H1 (cell line): ENCODE measurements around the gene NUMB. TPM values are rescaled to one million over a fixed set of nuclear protein-coding genes. Genes with fewer than 3 reads are reported as not detected.

ENCODE experiments used
- CTCF ChIA-PET: fragments of 300-600 bp; sonication (Branson Sonifier 250); formaldehyde crosslinking; loops from one replicate; lab custom pipeline; 2021; ENCODE audit not compliant: partially characterized antibody; lab: Charles Lee
- POLR2A ChIA-PET: fragments of 300-600 bp; sonication (Branson Sonifier 250); formaldehyde crosslinking; loops from one replicate; lab custom pipeline; 2021; ENCODE audit warnings: inconsistent platforms; ENCODE audit not compliant: partially characterized antibody; lab: Charles Lee
- DNase-seq, 2 experiments: peaks; one replicate each; pipeline versions ENCODE4 v3.0.0 to v3.0.0-alpha.2; 2010 to 2022; ENCODE audit warnings: low spot score in 2 of 2, low read depth in 1 of 2, mixed read lengths in 1 of 2
- FAIRE-seq: peaks from 2 replicates; lab custom pipeline; 2011; peaks lifted over from hg19 to GRCh38; lab: Jason Lieb, UNC
- H2AFZ ChIP-seq: 2 replicates; pipeline ENCODE4 v1.8.1; 2012; ENCODE audit warnings: low read length, inconsistent platforms
- H2AK5ac ChIP-seq: 2 replicates; pipeline ENCODE4 v1.6.1; 2013; ENCODE audit warnings: low read depth, low read length
- H2BK120ac ChIP-seq: replicated peaks from 2 replicates; pipeline ENCODE3; 2013; ENCODE audit warnings: low read depth, low read length, inconsistent platforms
- H2BK12ac ChIP-seq: 2 replicates; pipeline ENCODE4 v1.6.1; 2013; ENCODE audit warnings: low read depth, low read length
- H2BK15ac ChIP-seq: 2 replicates; pipeline ENCODE4 v1.6.1; 2013; ENCODE audit warnings: low read length
- H2BK20ac ChIP-seq: 2 replicates; pipeline ENCODE4 v1.6.1; 2013; ENCODE audit warnings: low read length
- H2BK5ac ChIP-seq: 2 replicates; pipeline ENCODE4 v1.6.1; 2013; ENCODE audit warnings: low read depth, low read length
- H3K14ac ChIP-seq: 2 replicates; pipeline ENCODE4 v1.6.1; 2013; ENCODE audit warnings: inconsistent platforms; ENCODE audit not compliant: insufficient read length
- H3K18ac ChIP-seq: 2 replicates; pipeline ENCODE4 v1.6.1; 2013; ENCODE audit warnings: low read length; ENCODE audit errors: extremely low read depth
- H3K23ac ChIP-seq: 2 replicates; pipeline ENCODE4 v1.6.1; 2013; ENCODE audit warnings: inconsistent platforms; ENCODE audit not compliant: insufficient read length
- H3K23me2 ChIP-seq: 2 replicates; pipeline ENCODE4 v1.6.1; 2013; ENCODE audit warnings: low read depth, low read length
- H3K27ac ChIP-seq: 2 replicates; pipeline ENCODE4 v1.6.1; 2011; ENCODE audit warnings: low read depth, low read length, inconsistent platforms
- H3K27me3 ChIP-seq, 4 experiments: replicated peaks in 1 of 4; 1 replicate in 1 of 4; 2 replicates in 3 of 4; pipeline versions ENCODE4 v1.6.1 to v1.8.1; 2011 to 2013; ENCODE audit warnings: low read length in 3 of 4, mild to moderate bottlenecking in 3 of 4, inconsistent platforms in 2 of 4, mixed read lengths in 2 of 4, moderate library complexity in 1 of 4; ENCODE audit not compliant: control insufficient read depth in 3 of 4, insufficient read depth in 3 of 4; ENCODE audit errors: extremely low read depth in 1 of 4
- H3K36me3 ChIP-seq, 4 experiments: 2 replicates each; pipeline versions ENCODE4 v1.6.1 to v1.8.1; 2011 to 2013; ENCODE audit warnings: mild to moderate bottlenecking in 4 of 4, low read length in 3 of 4, moderate library complexity in 2 of 4, control low read depth in 1 of 4, inconsistent platforms in 1 of 4; ENCODE audit not compliant: insufficient read depth in 4 of 4, control insufficient read depth in 2 of 4
- H3K4ac ChIP-seq: replicated peaks from 2 replicates; pipeline ENCODE3; 2013; ENCODE audit warnings: low read length, low read depth, mixed read lengths, inconsistent platforms; ENCODE audit not compliant: insufficient read length
- H3K4me1 ChIP-seq, 4 experiments: replicated peaks in 1 of 4; 1 replicate in 1 of 4; 2 replicates in 3 of 4; pipeline versions ENCODE4 v1.6.1 to v1.8.1; 2011 to 2013; ENCODE audit warnings: low read length in 3 of 4, inconsistent platforms in 2 of 4, mixed read lengths in 1 of 4; ENCODE audit not compliant: insufficient read depth in 4 of 4, control insufficient read depth in 3 of 4
- H3K4me2 ChIP-seq, 2 experiments: 2 replicates each; pipeline versions ENCODE4 v1.6.1 to v1.8.1; 2011 to 2013; ENCODE audit warnings: low read depth in 2 of 2, low read length in 2 of 2, control low read depth in 1 of 2, inconsistent platforms in 1 of 2, mild to moderate bottlenecking in 1 of 2; ENCODE audit not compliant: insufficient read depth in 1 of 2
- H3K4me3 ChIP-seq, 4 experiments: fragments of 200-600, 300-600 bp in 1 of 4; sonication (generic), shearing (Covaris generic), sonication (Bioruptor Twin) in 1 of 4; 2 replicates each; pipeline versions ENCODE4 v1.5.1 to v1.8.1; 2011 to 2016; ENCODE audit warnings: low read length in 4 of 4, low read depth in 3 of 4, control low read depth in 2 of 4, inconsistent platforms in 2 of 4, mild to moderate bottlenecking in 2 of 4, mixed read lengths in 1 of 4, moderate library complexity in 1 of 4; ENCODE audit not compliant: insufficient read depth in 2 of 4; ENCODE audit errors: extremely low read depth in 1 of 4
- H3K56ac ChIP-seq: replicated peaks from 2 replicates; pipeline ENCODE3; 2013; ENCODE audit warnings: low read depth, mild to moderate bottlenecking, mixed read lengths, low read length, inconsistent platforms; ENCODE audit not compliant: insufficient read length
- H3K79me1 ChIP-seq: 2 replicates; pipeline ENCODE4 v1.6.1; 2013; ENCODE audit warnings: low read depth, low read length, control low read depth
- H3K79me2 ChIP-seq, 2 experiments: 2 replicates each; pipeline versions ENCODE4 v1.6.1 to v1.8.1; 2012 to 2013; ENCODE audit warnings: low read length in 2 of 2, mild to moderate bottlenecking in 2 of 2, inconsistent platforms in 1 of 2; ENCODE audit not compliant: insufficient read depth in 2 of 2, control insufficient read depth in 1 of 2
- H3K9ac ChIP-seq, 4 experiments: replicated peaks in 1 of 4; 1 replicate in 1 of 4; 2 replicates in 3 of 4; pipeline versions ENCODE4 v1.6.1 to v1.8.1; 2011 to 2013; ENCODE audit warnings: low read depth in 3 of 4, low read length in 3 of 4, control low read depth in 2 of 4, mild to moderate bottlenecking in 2 of 4, moderate library complexity in 2 of 4, inconsistent platforms in 1 of 4; ENCODE audit errors: extremely low read depth in 1 of 4
- H3K9me3 ChIP-seq, 2 experiments: 2 replicates each; pipeline versions ENCODE4 v1.6.1 to v1.8.1; 2012 to 2013; ENCODE audit warnings: mild to moderate bottlenecking in 2 of 2, moderate library complexity in 2 of 2, control low read depth in 1 of 2, inconsistent platforms in 1 of 2, low read depth in 1 of 2, low read length in 1 of 2, mixed read lengths in 1 of 2; ENCODE audit not compliant: insufficient read depth in 2 of 2
- H4K20me1 ChIP-seq, 2 experiments: replicated peaks in 1 of 2; 2 replicates each; pipeline versions ENCODE3 to v1.8.1; 2011 to 2013; ENCODE audit warnings: inconsistent platforms in 2 of 2, low read length in 2 of 2, mild to moderate bottlenecking in 1 of 2; ENCODE audit not compliant: insufficient read depth in 2 of 2, control insufficient read depth in 1 of 2
- H4K5ac ChIP-seq: 2 replicates; pipeline ENCODE4 v1.6.1; 2013; ENCODE audit warnings: low read length, low read depth, mixed read lengths, inconsistent platforms; ENCODE audit not compliant: insufficient read length
- H4K8ac ChIP-seq: 2 replicates; pipeline ENCODE4 v1.8.0; 2013; ENCODE audit warnings: mild to moderate bottlenecking, moderate library complexity, low read length, inconsistent platforms; ENCODE audit not compliant: insufficient read depth; ENCODE audit errors: extremely low read depth
- H4K91ac ChIP-seq: replicated peaks from 2 replicates; pipeline ENCODE3; 2013; ENCODE audit warnings: low read length, mixed read lengths, inconsistent platforms; ENCODE audit not compliant: insufficient read length
- ATF3 ChIP-seq: IDR thresholded peaks from 2 replicates; pipeline ENCODE4 v1.6.1; 2011; ENCODE audit warnings: low read depth, mild to moderate bottlenecking, low read length; ENCODE audit not compliant: insufficient read depth
- SAP30 ChIP-seq: fragments of 300-600 bp; sonication (generic); IDR thresholded peaks from 2 replicates; pipeline ENCODE4 v1.7.1; 2012; ENCODE audit warnings: low read length, moderate library complexity, mild to moderate bottlenecking, inconsistent platforms; ENCODE audit not compliant: insufficient read depth, insufficient replicate concordance
- WGBS, 2 experiments: shearing (Covaris generic) in 1 of 2; methylation state at CpG; one replicate each; pipeline versions ENCODE4 v1.1.6 to v1.1.7; 2013 to 2015; ENCODE audit warnings: low lambda C conversion rate in 2 of 2, mixed read lengths in 2 of 2, inconsistent platforms in 1 of 2, low coverage in 1 of 2, missing lambda C conversion rate in 1 of 2; ENCODE audit not compliant: insufficient replicate concordance in 2 of 2, insufficient coverage in 1 of 2, insufficient read length in 1 of 2; ENCODE audit errors: extremely low coverage in 1 of 2, missing lambda C conversion rate in 1 of 2; 5-methylcytosine and 5-hydroxymethylcytosine counted together
- polyA plus RNA-seq, 7 experiments: library from polyadenylated mRNA; depleted of rRNA in 3 of 7; stranded (reverse) in 5 of 7; unstranded in 2 of 7; fragments of >200 nt in 5 of 7; fragments of 200-250 nt in 2 of 7; gene quantifications; 1 replicate in 5 of 7; 2 replicates in 1 of 7; 4 replicates in 1 of 7; pipeline versions ENCODE4 v1.2.1 to v1.2.3, GENCODE V29; 2011 to 2013; ENCODE audit warnings: missing spikeins in 2 of 7, mixed read lengths in 2 of 7
- total RNA-seq: library from RNA; stranded (reverse); fragmentation: NEBNext Ultra II Directional; extraction: Animal tissue kit (Norgen Biotek cat#: 25700); gene quantifications from 2 replicates; pipeline ENCODE4 v1.2.1, GENCODE V29; 2021

Gene NUMB
- total and polyA plus RNA-seq, 2 of the 8 experiments (the other 6 are each of a cell fraction or from before 2014, with no cell fraction given), result 54.3 to 78.1 TPM

GRCh38 chr14:73240816-73241480, 217.4 kb downstream of the NUMB start:
- peaks cover 5% of the 10 kb centered on the region for H3K79me1 ChIP-seq
- no peak overlapping the region for H2BK20ac ChIP-seq
- TF ChIP-seq SAP30 (no peak), ATF3 (no peak)
- H2AFZ ChIP-seq, result no peak overlapping the region
- no peak overlapping the region for H3K4me2 ChIP-seq
- H4K8ac ChIP-seq, result no peak overlapping the region
- FAIRE-seq, result no peak
- no peak overlapping the region for H2AK5ac ChIP-seq
- no peak overlapping the region for H3K4me3 ChIP-seq
- H3K9ac ChIP-seq, result no peak overlapping the region
- no peak overlapping the region for H4K91ac ChIP-seq
- peak in 1 of 2 experiments; percentile 27 for DNase-seq
- no peaks in the 10 kb centered on the region for H3K9me3 ChIP-seq
- no peak overlapping the region for H3K23ac ChIP-seq
- no peak overlapping the region for H2BK120ac ChIP-seq
- 89% methylated on average over 10 of the region's 10 CpGs; no CpG with 5 or more reads in 1 of the 2 experiments for WGBS, 2 experiments
- no peak overlapping the region for H3K14ac ChIP-seq
- no peak overlapping the region for H2BK15ac ChIP-seq
- H3K23me2 ChIP-seq, result peaks cover 19% of the 10 kb centered on the region
- POLR2A ChIA-PET, result interaction anchor here (1.1 kb wide), 1 partner anchor 14 kb away, joined by 3 read pairs; no protein-coding TSS in a partner anchor
- H3K4ac ChIP-seq, result no peak overlapping the region
- peaks cover 3 to 4% of the 10 kb centered on the region in 2 experiments for H4K20me1 ChIP-seq
- no peak overlapping the region for H2BK5ac ChIP-seq
- peaks cover 6 to 29% (median 20%) of the 10 kb centered on the region in 4 experiments for H3K27me3 ChIP-seq
- CTCF ChIA-PET, result interaction anchor here (0.9 to 5.8 kb wide), 3 partner anchors 10 to 29 kb away, joined by 3 to 35 read pairs (median 6); no protein-coding TSS in a partner anchor
- 0 out of 8 replicates have a peak, but pooled peaks cover 0 to 3% (median 0%) of the 10 kb centered on the region in 4 experiments for H3K36me3 ChIP-seq
- H3K79me2 ChIP-seq, result peaks cover 0 to 17% of the 10 kb centered on the region in 2 experiments; a peak in 2 of 4 replicates
- H2BK12ac ChIP-seq, result no peak overlapping the region
- H3K27ac ChIP-seq, result no peak overlapping the region
- H3K56ac ChIP-seq, result no peak overlapping the region
- H3K18ac ChIP-seq, result no peak overlapping the region
- H3K4me1 ChIP-seq, result peaks cover 3 to 33% (median 21%) of the 10 kb centered on the region in 4 experiments
- no peak overlapping the region for H4K5ac ChIP-seq
